HL-60/S4 (cell line): Measurements from ENCODE around the gene SLC6A6.

ENCODE experiments used
- in situ Hi-C: fragments of 300-500 bp; cut with MboI; formaldehyde crosslinking; loops from 2 replicates; pipeline ENCODE4 v1.14.3; 2022; ENCODE audit warnings: low sequenced_read_pairs

The SLC6A6 gene

GRCh38 chr3:14464141-14464465, 61.7 kb downstream of the SLC6A6 start:
- in situ Hi-C loops, result loop anchor here (5.0 kb wide), 1 partner anchor 202 kb away; no protein-coding TSS in a partner anchor

- in situ Hi-C loops, result loop anchor here (5.0 kb wide), 1 partner anchor 202 kb away; no protein-coding TSS in a partner anchor
These were observed 62.1 kb downstream of the SLC6A6 start for GRCh38 chr3:14464521-14464920.

GRCh38 chr3:14465425-14465824, 63.0 kb downstream of the SLC6A6 start:
- in situ Hi-C loops, result no loop called here

GRCh38 chr3:14466179-14466903, 63.9 kb downstream of the SLC6A6 start:
- in situ Hi-C loops, result no loop called here

- in situ Hi-C loops, result no loop called here
These were observed 65.6 kb downstream of the SLC6A6 start for GRCh38 chr3:14467814-14468620.

- in situ Hi-C loops, result no loop called here
These were observed 66.2 kb downstream of the SLC6A6 start for GRCh38 chr3:14468621-14468981.

GRCh38 chr3:14470461-14470860, 68.1 kb downstream of the SLC6A6 start:
- in situ Hi-C loops, result no loop called here

- in situ Hi-C loops, result no loop called here
These were observed 68.6 kb downstream of the SLC6A6 start for GRCh38 chr3:14471016-14471415.

- in situ Hi-C loops, result no loop called here
These were observed 69.3 kb downstream of the SLC6A6 start for GRCh38 chr3:14471690-14472089.

GRCh38 chr3:14472471-14473351, 70.3 kb downstream of the SLC6A6 start:
- in situ Hi-C loops, result no loop called here

- in situ Hi-C loops, result no loop called here
These were observed 71.0 kb downstream of the SLC6A6 start for GRCh38 chr3:14473411-14473891.

- in situ Hi-C loops, result loop anchor here (25.0 kb wide), 1 partner anchor 587 kb away; the partner anchor contains the start of gene WNT7A
These were observed 72.1 kb downstream of the SLC6A6 start for GRCh38 chr3:14474363-14475081.

GRCh38 chr3:14475621-14476020, 73.2 kb downstream of the SLC6A6 start:
- in situ Hi-C loops, result loop anchor here (25.0 kb wide), 1 partner anchor 588 kb away; the partner anchor contains the start of gene WNT7A

GRCh38 chr3:14476583-14477265, 74.3 kb downstream of the SLC6A6 start:
- in situ Hi-C loops, result loop anchor here (25.0 kb wide), 1 partner anchor 589 kb away; the partner anchor contains the start of gene WNT7A

GRCh38 chr3:14477311-14477935, 75.0 kb downstream of the SLC6A6 start:
- in situ Hi-C loops, result loop anchor here (25.0 kb wide), 1 partner anchor 590 kb away; the partner anchor contains the start of gene WNT7A

- in situ Hi-C loops, result loop anchor here (25.0 kb wide), 1 partner anchor 592 kb away; the partner anchor contains the start of gene WNT7A
These were observed 76.6 kb downstream of the SLC6A6 start for GRCh38 chr3:14478956-14479550.

GRCh38 chr3:14479591-14479990, 77.2 kb downstream of the SLC6A6 start:
- in situ Hi-C loops, result loop anchor here (25.0 kb wide), 1 partner anchor 592 kb away; the partner anchor contains the start of gene WNT7A

GRCh38 chr3:14480207-14481017, 78.0 kb downstream of the SLC6A6 start:
- in situ Hi-C loops, result loop anchor here (25.0 kb wide), 1 partner anchor 593 kb away; the partner anchor contains the start of gene WNT7A
